SK-N-SH (cell line): ENCODE data around the gene DOCK6. TPM values are rescaled to one million over a fixed set of nuclear protein-coding genes. Genes with fewer than 3 reads are reported as not detected.

ENCODE experiments used
- CTCF ChIA-PET: fragments of 300-600, 350-600 bp; formaldehyde crosslinking; extraction: SDS; loops from one replicate; lab custom pipeline; 2021; lab: Yijun Ruan, JAX
- POLR2A ChIA-PET: fragments of 350-600 bp; sonication (Branson Sonifier 250); formaldehyde crosslinking; extraction: SDS; loops from one replicate; lab custom pipeline; 2020; ENCODE audit warnings: antibody characterized with exemption, inconsistent platforms; lab: Yijun Ruan, JAX
- DNase-seq: peaks from one replicate; pipeline ENCODE4 v3.0.0; 2012
- H2AFZ ChIP-seq: fragments of 200-600 bp; sonication (generic); 2 replicates; pipeline ENCODE4 v1.8.1; 2016; ENCODE audit warnings: antibody characterized with exemption, mild to moderate bottlenecking, low read depth
- H3F3A ChIP-seq: fragments of 200-600 bp; sonication (generic); replicated peaks from 2 replicates; pipeline ENCODE3; 2016; ENCODE audit warnings: antibody characterized with exemption, mild to moderate bottlenecking; ENCODE audit not compliant: insufficient read depth
- H3K27ac ChIP-seq, 2 experiments: fragments of 200-500 bp in 1 of 2; fragments of 200-600 bp in 1 of 2; sonication (Bioruptor generic) in 1 of 2; sonication (generic), shearing (Covaris generic) in 1 of 2; 2 replicates each; pipeline versions ENCODE4 v1.5.1 to v1.6.1; 2014 to 2016; ENCODE audit warnings: low read depth in 2 of 2, inconsistent platforms in 1 of 2, low read length in 1 of 2, mild to moderate bottlenecking in 1 of 2, mixed read lengths in 1 of 2
- H3K27me3 ChIP-seq: fragments of 200-600 bp; sonication (generic), shearing (Covaris generic); 2 replicates; pipeline ENCODE4 v1.6.1; 2016; ENCODE audit warnings: mixed run types; ENCODE audit not compliant: insufficient read depth
- H3K36me3 ChIP-seq, 2 experiments: fragments of 200-500 bp in 1 of 2; fragments of 200-600 bp in 1 of 2; sonication (Bioruptor generic) in 1 of 2; sonication (generic) in 1 of 2; replicated peaks in 1 of 2; 2 replicates each; pipeline versions ENCODE3 to v1.5.1; 2014 to 2016; ENCODE audit warnings: low read length in 1 of 2, mild to moderate bottlenecking in 1 of 2; ENCODE audit not compliant: insufficient read depth in 2 of 2, control insufficient read depth in 1 of 2
- H3K4me1 ChIP-seq, 2 experiments: fragments of 200-500 bp in 1 of 2; fragments of 200-600 bp in 1 of 2; sonication (Bioruptor generic) in 1 of 2; sonication (generic), shearing (Covaris generic) in 1 of 2; 2 replicates each; pipeline versions ENCODE4 v1.5.1 to v1.6.1; 2014 to 2016; ENCODE audit warnings: low read depth in 1 of 2, low read length in 1 of 2, mixed run types in 1 of 2; ENCODE audit not compliant: insufficient read depth in 2 of 2, control insufficient read depth in 1 of 2
- H3K4me2 ChIP-seq: fragments of 200-600 bp; sonication (generic), shearing (Covaris generic); 2 replicates; pipeline ENCODE4 v1.6.1; 2017; ENCODE audit warnings: mixed run types
- H3K4me3 ChIP-seq, 2 experiments: fragments of 200-500 bp in 1 of 2; fragments of 200-600 bp in 1 of 2; sonication (Bioruptor generic) in 1 of 2; sonication (generic), shearing (Covaris generic) in 1 of 2; 2 replicates each; pipeline versions ENCODE4 v1.5.1 to v1.8.1; 2014 to 2016; ENCODE audit warnings: low read depth in 2 of 2, inconsistent platforms in 1 of 2, low read length in 1 of 2, mild to moderate bottlenecking in 1 of 2, mixed read lengths in 1 of 2, moderate library complexity in 1 of 2
- H3K79me2 ChIP-seq: fragments of 200-600 bp; sonication (generic); 2 replicates; pipeline ENCODE4 v1.8.1; 2017; ENCODE audit warnings: mild to moderate bottlenecking; ENCODE audit not compliant: insufficient read depth
- H3K9ac ChIP-seq: fragments of 200-600 bp; sonication (generic); 2 replicates; pipeline ENCODE4 v1.6.1; 2017; ENCODE audit warnings: mixed run types
- H3K9me2 ChIP-seq: fragments of 200-600 bp; sonication (generic); 2 replicates; pipeline ENCODE4 v1.6.1; 2017; ENCODE audit warnings: mixed run types
- H3K9me3 ChIP-seq: fragments of 200-600 bp; sonication (generic); 2 replicates; pipeline ENCODE4 v1.6.1; 2017; ENCODE audit warnings: mixed run types, mild to moderate bottlenecking, moderate library complexity
- H4K20me1 ChIP-seq: fragments of 200-600 bp; sonication (generic); 2 replicates; pipeline ENCODE4 v1.6.1; 2017; ENCODE audit warnings: mild to moderate bottlenecking, mixed run types; ENCODE audit not compliant: insufficient read depth
- CHD2 ChIP-seq: fragments of 150-350 bp; IDR thresholded peaks from 2 replicates; pipeline ENCODE4 v1.6.1; 2018; ENCODE audit warnings: low read length; ENCODE audit not compliant: partially characterized antibody
- CTCF ChIP-seq: fragments of 200-600 bp; sonication (generic); IDR thresholded peaks from 2 replicates; pipeline ENCODE4 v1.6.1; 2017; ENCODE audit warnings: antibody characterized with exemption, mild to moderate bottlenecking, moderate library complexity
- ELF1 ChIP-seq: IDR thresholded peaks from 2 replicates; pipeline ENCODE4 v1.4.0; 2012
- EZH2phosphoT487 ChIP-seq: fragments of 200-600 bp; sonication (generic); IDR thresholded peaks from 2 replicates; pipeline ENCODE4 v1.6.1; 2017; ENCODE audit warnings: low read depth, mixed run types, mild to moderate bottlenecking, antibody characterized with exemption, moderate library complexity, borderline replicate concordance
- FOSL2 ChIP-seq: IDR thresholded peaks from 2 replicates; pipeline ENCODE4 v1.4.0; 2012; ENCODE audit warnings: low read depth, mild to moderate bottlenecking, moderate library complexity, borderline replicate concordance
- FOXJ3 ChIP-seq: sonication (generic); formaldehyde crosslinking; IDR thresholded peaks from 2 replicates; pipeline ENCODE4 v1.5.1; 2020; ENCODE audit warnings: mild to moderate bottlenecking, missing genetic modification reagents
- FOXM1 ChIP-seq: IDR thresholded peaks from 2 replicates; pipeline ENCODE4 v1.4.0; 2012; ENCODE audit warnings: low read depth, mild to moderate bottlenecking
- GABPA ChIP-seq: IDR thresholded peaks from 2 replicates; pipeline ENCODE4 v1.4.0; 2012; ENCODE audit warnings: low read depth, mild to moderate bottlenecking
- GATA2 ChIP-seq: sonication (generic); formaldehyde crosslinking; IDR thresholded peaks from 2 replicates; pipeline ENCODE4 v1.5.0; 2020; ENCODE audit warnings: mild to moderate bottlenecking, missing genetic modification reagents
- IRF3 ChIP-seq: fragments of 150-350 bp; IDR thresholded peaks from 2 replicates; pipeline ENCODE4 v1.6.1; 2016; ENCODE audit warnings: mild to moderate bottlenecking, low read depth, low read length
- MEF2A ChIP-seq: IDR thresholded peaks from 2 replicates; pipeline ENCODE4 v1.4.0; 2012; ENCODE audit warnings: low read depth, borderline replicate concordance
- PBX3 ChIP-seq: IDR thresholded peaks from 2 replicates; pipeline ENCODE4; 2012
- REST ChIP-seq: IDR thresholded peaks from 2 replicates; pipeline ENCODE4 v1.6.1; 2012; ENCODE audit warnings: mild to moderate bottlenecking, low read depth, low read length, moderate library complexity
- TCF12 ChIP-seq: IDR thresholded peaks from 2 replicates; pipeline ENCODE4 v1.4.0; 2012
- WGBS: methylation state at CpG from one replicate; pipeline ENCODE4 v1.1.6; 2017; ENCODE audit warnings: low lambda C conversion rate; 5-methylcytosine and 5-hydroxymethylcytosine counted together
- polyA plus RNA-seq, 3 experiments: library from polyadenylated mRNA; depleted of rRNA; stranded (reverse); fragments of >200 nt; gene quantifications; 2 replicates each; pipeline ENCODE4 v1.2.3, GENCODE V29; 2012

Gene DOCK6
- polyA plus RNA-seq, 1 of the 3 experiments (the other 2 are of a cell fraction), result 18.3 TPM

- TF ChIP-seq CTCF, result no peak
These were observed 86.4 kb downstream of the DOCK6 start (continued) for GRCh38 chr19:11175920-11176319.

- Histone ChIP-seq H4K20me1 (no peaks in the 10 kb centered on the region), H3F3A (peaks cover 12% of the 10 kb centered on the region), H3K9me3 (no peaks in the 10 kb centered on the region), H3K27ac (no peak overlapping the region), H3K36me3 (peaks cover 49 to 62% of the 10 kb centered on the region in 2 experiments), H3K4me2 (no peak overlapping the region), H3K4me3 (no peak overlapping the region), H3K27me3 (no peaks in the 10 kb centered on the region), H3K9me2 (no peaks in the 10 kb centered on the region), H3K4me1 (peaks cover 0 to 2% of the 10 kb centered on the region in 2 experiments; a peak in 1 of 4 replicates), H2AFZ (no peak overlapping the region), H3K9ac (no peak overlapping the region), H3K79me2 (peaks cover 7% of the 10 kb centered on the region; the same call in 1 of the 2 replicates)
- CTCF ChIA-PET, result no interaction called here
- no peak for TF ChIP-seq FOXJ3
- TF ChIP-seq EZH2phosphoT487, result no peak
- no peak for TF ChIP-seq FOSL2
- no peak for TF ChIP-seq MEF2A
- TF ChIP-seq GATA2 (CRISPR knock-in tag), result no peak
- POLR2A ChIA-PET, result no interaction called here
- DNase-seq, result no peak
- 98% methylated on average over 14 of the region's 27 CpGs for whole genome bisulfite sequencing
These were observed 88.0 kb downstream of the DOCK6 start for GRCh38 chr19:11174336-11174735.

- ChIA-PET POLR2A (no interaction called here), CTCF (interaction anchor here (1.5 kb wide), 1 partner anchor 47 kb away, joined by 5 read pairs; no protein-coding TSS in a partner anchor)
- Histone ChIP-seq H4K20me1 (no peaks in the 10 kb centered on the region), H3K4me3 (no peak overlapping the region), H2AFZ (no peak overlapping the region), H3K27me3 (no peaks in the 10 kb centered on the region), H3K4me2 (no peak overlapping the region), H3K4me1 (peaks cover 0 to 9% of the 10 kb centered on the region in 2 experiments; a peak in 1 of 4 replicates), H3K9me2 (no peaks in the 10 kb centered on the region), H3K27ac (no peak overlapping the region), H3K36me3 (peaks cover 49 to 60% of the 10 kb centered on the region in 2 experiments), H3F3A (peaks cover 19% of the 10 kb centered on the region), H3K9ac (no peak overlapping the region), H3K9me3 (no peaks in the 10 kb centered on the region), H3K79me2 (peaks cover 3% of the 10 kb centered on the region; the same call in 1 of the 2 replicates)
- WGBS, result 97% methylated on average over 8 of the region's 8 CpGs
- no peak for DNase-seq
- TF ChIP-seq FOXM1 (no peak), MEF2A (no peak), IRF3 (no peak), CTCF (no peak), ELF1 (no peak), PBX3 (no peak), CHD2 (no peak), GABPA (no peak), REST (no peak), TCF12 (no peak), GATA2 (CRISPR knock-in tag) (no peak)
These were observed 88.7 kb downstream of the DOCK6 start for GRCh38 chr19:11173516-11174155.
